Endothelial cell of umbilical vein (primary cell): ENCODE data around the gene EHD3.

Experiments used
- CTCF ChIP-seq, 2 donors: IDR thresholded peaks; 1 replicate in 1 of 2; 2 replicates in 1 of 2; pipeline ENCODE4 v1.5.1; 2011; ENCODE audit warnings: low read length in 2 of 2, mild to moderate bottlenecking in 2 of 2, moderate library complexity in 2 of 2, control low read depth in 1 of 2, inconsistent platforms in 1 of 2, low read depth in 1 of 2; ENCODE audit not compliant: insufficient read depth in 1 of 2; ENCODE audit errors: extremely low read depth in 1 of 2
- EZH2 ChIP-seq: IDR thresholded peaks from 2 replicates; pipeline ENCODE4 v1.6.1; 2012; ENCODE audit warnings: borderline replicate concordance, low read depth, mild to moderate bottlenecking, moderate library complexity, low read length, inconsistent platforms; ENCODE audit not compliant: severe bottlenecking
- MAX ChIP-seq: IDR thresholded peaks from 2 replicates; pipeline ENCODE4 v1.6.1; 2011; ENCODE audit not compliant: insufficient read depth, insufficient read length
- MYC ChIP-seq: IDR thresholded peaks from one replicate; pipeline ENCODE4 v1.6.1; 2011; ENCODE audit warnings: mild to moderate bottlenecking, low read depth, low read length
- POLR2A ChIP-seq: IDR thresholded peaks from 2 replicates; pipeline ENCODE4 v1.6.1; 2012; ENCODE audit warnings: low read depth, mild to moderate bottlenecking, control low read depth, low read length
- POLR2AphosphoS5 ChIP-seq: IDR thresholded peaks from 2 replicates; pipeline ENCODE4 v1.6.1; 2012; ENCODE audit warnings: low read depth, mild to moderate bottlenecking, control low read depth, low read length, moderate library complexity; ENCODE audit not compliant: insufficient read depth

- TF ChIP-seq CTCF (IDR thresholded peaks at IDR 0.05; ENCODE audit: extremely low read depth in 1 of 2, insufficient read depth in 1 of 2, low read depth in 1 of 2, low read length in 2 of 2) (no peak), POLR2AphosphoS5 (no peak), POLR2A (no peak), MYC (no peak), MAX (no peak), EZH2 (no peak)
Observed at GRCh38 chr2:31304816-31305215, 70.9 kb downstream of the EHD3 start.
